Stomach (tissue), 9 donors: ENCODE data around the gene PVALEF. TPM values are rescaled to one million over a fixed set of nuclear protein-coding genes. Genes with fewer than 3 reads are reported as not detected.

Experiments used
- DNase-seq, 2 donors: peaks; one replicate each; pipeline versions ENCODE4 v3.0.0 to v3.0.0-alpha.2; 2013 to 2019
- H3K27ac ChIP-seq, 5 donors: fragments of 200-600 bp in 4 of 5; sonication (generic) in 4 of 5; one replicate each; pipeline ENCODE4 v1.5.1; 2013 to 2019; ENCODE audit warnings: mild to moderate bottlenecking in 1 of 5, moderate library complexity in 1 of 5
- H3K27me3 ChIP-seq, 3 donors: fragments of 200-600 bp; sonication (generic); one replicate each; pipeline ENCODE4 v1.5.1; 2017 to 2019; ENCODE audit warnings: mixed run types in 1 of 3
- H3K36me3 ChIP-seq, 4 donors: fragments of 200-600 bp; sonication (generic); 1 replicate in 3 of 4; 2 replicates in 1 of 4; pipeline ENCODE4 v1.5.1; 2016 to 2019
- H3K4me1 ChIP-seq, 4 donors: fragments of 200-600 bp; sonication (generic); one replicate each; pipeline ENCODE4 v1.5.1; 2016 to 2019
- H3K4me3 ChIP-seq, 4 donors: fragments of 200-600 bp; sonication (generic) in 3 of 4; one replicate each; pipeline ENCODE4 v1.5.1; 2016 to 2019; ENCODE audit warnings: mild to moderate bottlenecking in 1 of 4
- H3K9me3 ChIP-seq, 4 donors: fragments of 200-600 bp; sonication (generic); one replicate each; pipeline ENCODE4 v1.5.1; 2016 to 2019
- EP300 ChIP-seq: sonication (generic); formaldehyde crosslinking; IDR thresholded peaks from one replicate; pipeline ENCODE4 v1.6.1; 2017; ENCODE audit warnings: antibody characterized with exemption
- POLR2A ChIP-seq, 4 donors: fragments of 450-650 bp; IDR thresholded peaks; one replicate each; pipeline ENCODE4 v1.6.1; 2016; ENCODE audit warnings: antibody characterized with exemption in 4 of 4, control low read depth in 2 of 4, mild to moderate bottlenecking in 1 of 4, moderate library complexity in 1 of 4
- POLR2AphosphoS5 ChIP-seq, 3 donors: sonication (generic); formaldehyde crosslinking; IDR thresholded peaks; one replicate each; pipeline ENCODE4 v1.6.1; 2016; ENCODE audit warnings: antibody characterized with exemption in 3 of 3
- WGBS, 5 donors: extraction: QIAGEN DNeasy Blood & Tissue Kit in 3 of 5; methylation state at CpG; one replicate each; pipeline versions ENCODE4 v1.1.5 to v1.1.7; 2013 to 2018; 5-methylcytosine and 5-hydroxymethylcytosine counted together
- intact Hi-C: fragments of 100-400 bp; cut with DNase I; formaldehyde crosslinking; loops from one replicate; pipeline ENCODE4 v1.15.1; 2023; ENCODE audit warnings: low total_unique reads
- polyA plus RNA-seq, 3 donors: library from polyadenylated mRNA; stranded (reverse); fragments of 200-250 nt; gene quantifications; one replicate each; pipeline ENCODE4 v1.2.3, GENCODE V29; 2013
- total RNA-seq, 5 donors: library from RNA; depleted of rRNA; stranded (reverse); fragments of >200 nt; gene quantifications; one replicate each; pipeline versions ENCODE4 v1.1.0 to v1.2.3, GENCODE V29; 2014 to 2016
- TF ChIP-seq, protein P1 (sequence below), 7 experiments: fragments of 450-650 bp in 4 of 7; fragments of 200-600 bp in 3 of 7; sonication (generic) in 3 of 7; IDR thresholded peaks; one replicate each; pipeline ENCODE4 v1.5.1; 2016 to 2019; ENCODE audit warnings: antibody characterized with exemption in 7 of 7, control low read depth in 2 of 7, mild to moderate bottlenecking in 1 of 7
- donor health status: healthy with polysubstance abuse.
- donor health status: Bipolar disorder and iron deficiency.
- donor health status: healthy.

Gene PVALEF
- total and polyA plus RNA-seq, 8 donors, result not detected

DNA sequence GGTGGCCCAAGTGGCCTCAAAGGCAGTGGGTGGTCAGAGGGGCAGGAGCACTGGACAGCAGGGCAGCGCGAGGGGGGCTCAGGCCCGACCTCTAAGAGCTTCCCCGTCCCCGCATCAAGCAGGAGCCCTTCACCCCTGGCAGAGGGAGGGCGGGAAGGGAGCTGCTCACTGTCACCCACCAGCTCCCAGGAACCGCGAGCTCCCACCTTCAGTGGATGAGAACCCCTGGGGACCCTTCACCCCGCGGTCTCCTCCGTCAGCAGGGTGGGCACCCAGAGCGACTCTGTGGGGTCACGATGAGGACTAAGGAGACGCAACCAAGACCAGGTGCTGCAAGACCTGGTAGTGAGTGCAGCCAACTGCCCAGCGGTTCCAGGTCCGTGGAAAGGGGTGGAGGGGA, 43.8 kb downstream of the PVALEF start:
- H3K27ac ChIP-seq, result no peak overlapping the region
- intact Hi-C loops, result no loop called here
- 95 to 98% (median 96%) methylated on average over 16 of the region's 16 CpGs for WGBS, 5 donors
- TF ChIP-seq POLR2AphosphoS5 (IDR thresholded peaks at IDR 0.05) (no peak), POLR2A (IDR thresholded peaks at IDR 0.05) (no peak), EP300 (no peak)
- TF ChIP-seq, protein P1, sequence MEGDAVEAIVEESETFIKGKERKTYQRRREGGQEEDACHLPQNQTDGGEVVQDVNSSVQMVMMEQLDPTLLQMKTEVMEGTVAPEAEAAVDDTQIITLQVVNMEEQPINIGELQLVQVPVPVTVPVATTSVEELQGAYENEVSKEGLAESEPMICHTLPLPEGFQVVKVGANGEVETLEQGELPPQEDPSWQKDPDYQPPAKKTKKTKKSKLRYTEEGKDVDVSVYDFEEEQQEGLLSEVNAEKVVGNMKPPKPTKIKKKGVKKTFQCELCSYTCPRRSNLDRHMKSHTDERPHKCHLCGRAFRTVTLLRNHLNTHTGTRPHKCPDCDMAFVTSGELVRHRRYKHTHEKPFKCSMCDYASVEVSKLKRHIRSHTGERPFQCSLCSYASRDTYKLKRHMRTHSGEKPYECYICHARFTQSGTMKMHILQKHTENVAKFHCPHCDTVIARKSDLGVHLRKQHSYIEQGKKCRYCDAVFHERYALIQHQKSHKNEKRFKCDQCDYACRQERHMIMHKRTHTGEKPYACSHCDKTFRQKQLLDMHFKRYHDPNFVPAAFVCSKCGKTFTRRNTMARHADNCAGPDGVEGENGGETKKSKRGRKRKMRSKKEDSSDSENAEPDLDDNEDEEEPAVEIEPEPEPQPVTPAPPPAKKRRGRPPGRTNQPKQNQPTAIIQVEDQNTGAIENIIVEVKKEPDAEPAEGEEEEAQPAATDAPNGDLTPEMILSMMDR (IDR thresholded peaks at IDR 0.05), result no peak
- no peak for DNase-seq
- H3K36me3 ChIP-seq, result peaks cover 0 to 24% (median 18%) of the 10 kb centered on the region in 4 donors
- H3K9me3 ChIP-seq, result no peaks in the 10 kb centered on the region
- no peaks in the 10 kb centered on the region for H3K4me1 ChIP-seq
- no peaks in the 10 kb centered on the region for H3K27me3 ChIP-seq
- H3K4me3 ChIP-seq, result no peak overlapping the region

DNA sequence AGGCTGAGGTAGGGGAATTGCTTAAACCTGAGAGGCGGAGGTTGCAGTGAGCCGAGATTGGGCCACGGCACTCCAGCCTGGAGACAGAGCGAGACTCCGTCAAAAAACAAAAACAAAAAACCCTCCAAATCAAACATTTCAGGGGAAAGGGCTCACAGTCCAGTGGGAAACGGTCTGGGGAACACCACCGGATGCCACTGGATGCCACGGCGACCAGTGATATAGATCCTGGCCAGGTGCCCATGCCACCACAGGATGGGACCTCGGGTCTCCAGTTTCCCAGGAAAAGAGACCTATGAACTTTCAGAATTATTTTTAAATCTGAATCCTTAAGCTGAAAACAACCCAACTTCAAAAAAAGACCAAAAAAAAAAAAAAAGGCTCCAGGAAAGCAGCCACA, 45.2 kb downstream of the PVALEF start:
- intact Hi-C loops, result no loop called here
- Histone ChIP-seq H3K27ac (no peak overlapping the region), H3K27me3 (no peaks in the 10 kb centered on the region), H3K4me1 (no peaks in the 10 kb centered on the region), H3K9me3 (no peaks in the 10 kb centered on the region), H3K36me3 (peaks cover 0 to 23% (median 16%) of the 10 kb centered on the region in 4 donors), H3K4me3 (no peak overlapping the region)
- DNase-seq, result no peak
- TF ChIP-seq EP300 (no peak), POLR2A (IDR thresholded peaks at IDR 0.05) (no peak), POLR2AphosphoS5 (IDR thresholded peaks at IDR 0.05) (no peak)
- TF ChIP-seq, protein P1 (IDR thresholded peaks at IDR 0.05), result no peak
- 75 to 86% (median 77%) methylated on average over 10 of the region's 10 CpGs for WGBS, 5 donors

DNA sequence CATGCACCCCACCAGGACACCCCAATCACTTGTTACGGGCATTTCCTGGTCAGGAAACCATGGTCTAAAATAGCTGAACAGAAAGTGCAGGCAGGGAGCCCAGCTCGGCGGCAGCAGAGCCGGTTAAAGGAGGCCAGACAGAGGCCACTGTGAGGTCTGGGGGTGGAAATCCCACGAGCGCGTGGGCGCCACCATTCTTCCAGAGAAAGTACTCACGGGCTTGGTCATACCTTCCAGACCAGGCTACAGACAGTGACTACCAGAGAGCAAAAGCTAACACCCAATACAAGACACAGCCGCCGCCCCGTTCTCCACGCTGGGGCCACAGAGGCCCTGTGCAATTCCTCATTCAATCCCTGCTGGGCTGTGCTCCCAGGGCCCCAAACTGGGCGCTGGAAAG, 45.6 kb downstream of the PVALEF start:
- Histone ChIP-seq H3K4me3 (no peak overlapping the region), H3K36me3 (peaks cover 0 to 23% (median 16%) of the 10 kb centered on the region in 4 donors), H3K4me1 (no peaks in the 10 kb centered on the region), H3K9me3 (no peaks in the 10 kb centered on the region), H3K27ac (no peak overlapping the region), H3K27me3 (no peaks in the 10 kb centered on the region)
- no peak for DNase-seq
- no peak for TF ChIP-seq POLR2AphosphoS5 (IDR thresholded peaks at IDR 0.05)
- intact Hi-C loops, result no loop called here
- WGBS, 5 donors, result 68 to 79% (median 77%) methylated on average over 14 of the region's 14 CpGs

DNA sequence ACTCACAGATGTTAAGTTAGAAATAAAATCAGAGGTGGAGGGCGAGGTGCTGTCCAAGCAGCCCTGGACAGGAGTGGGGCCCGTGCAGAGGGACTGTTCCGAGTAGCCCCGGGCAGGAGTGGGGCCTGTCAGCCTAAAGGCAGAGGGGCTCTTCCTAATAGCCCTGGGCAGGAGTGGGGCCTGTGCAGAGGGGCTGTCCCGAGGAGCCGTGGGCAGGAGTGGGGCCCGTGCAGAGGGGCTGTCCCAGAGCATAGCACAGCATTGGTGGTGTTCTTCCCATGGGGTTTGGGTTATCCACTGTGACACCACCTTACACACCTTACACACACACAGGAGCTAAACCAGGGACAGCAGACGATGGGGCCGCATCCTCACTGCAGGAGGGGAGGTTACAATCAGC, 47.1 kb downstream of the PVALEF start:
- no peak for DNase-seq
- 86 to 99% (median 95%) methylated on average over 9 of the region's 9 CpGs for WGBS, 5 donors
- intact Hi-C loops, result no loop called here
- Histone ChIP-seq H3K9me3 (no peaks in the 10 kb centered on the region), H3K36me3 (peaks cover 0 to 19% (median 11%) of the 10 kb centered on the region in 4 donors), H3K4me3 (no peak overlapping the region), H3K4me1 (no peaks in the 10 kb centered on the region), H3K27ac (no peak overlapping the region), H3K27me3 (no peaks in the 10 kb centered on the region)
- TF ChIP-seq, protein P1 (IDR thresholded peaks at IDR 0.05), result no peak
- TF ChIP-seq POLR2A (IDR thresholded peaks at IDR 0.05) (no peak), POLR2AphosphoS5 (IDR thresholded peaks at IDR 0.05) (no peak), EP300 (no peak)

DNA sequence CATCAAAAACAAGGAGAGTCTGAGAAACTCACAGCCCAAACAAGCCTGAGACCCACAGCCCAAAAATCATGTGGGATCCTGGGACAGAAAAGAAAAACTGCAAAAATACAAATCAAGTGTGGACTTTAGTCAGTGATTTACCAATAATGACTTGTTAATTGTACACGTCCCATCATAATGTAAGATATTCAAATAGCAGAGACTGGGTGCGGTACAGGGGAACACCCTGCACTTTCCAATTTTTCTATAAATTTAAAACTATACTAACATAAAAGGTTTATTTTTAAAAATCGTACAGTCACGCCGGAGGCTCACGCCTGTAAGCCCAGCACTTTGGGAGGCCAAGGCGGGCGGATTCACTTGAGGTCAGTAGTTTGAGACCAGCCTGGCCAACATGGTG, 48.7 kb downstream of the PVALEF start:
- H3K4me1 ChIP-seq, result no peaks in the 10 kb centered on the region
- H3K9me3 ChIP-seq, result no peaks in the 10 kb centered on the region
- no peak overlapping the region for H3K27ac ChIP-seq
- no peak overlapping the region for H3K4me3 ChIP-seq
- TF ChIP-seq, protein P1 (IDR thresholded peaks at IDR 0.05), result no peak
- no peak for TF ChIP-seq EP300
- TF ChIP-seq POLR2A (IDR thresholded peaks at IDR 0.05), result no peak
- TF ChIP-seq POLR2AphosphoS5 (IDR thresholded peaks at IDR 0.05), result no peak
- WGBS, 5 donors, result 93 to 97% (median 97%) methylated on average over 8 of the region's 8 CpGs
- H3K27me3 ChIP-seq, result no peaks in the 10 kb centered on the region
- no peak for DNase-seq
- H3K36me3 ChIP-seq, result peaks cover 0 to 26% (median 16%) of the 10 kb centered on the region in 4 donors
- intact Hi-C loops, result no loop called here
